DMS53 treated with DMSO at 0.1 percent for 48 hours (cell line): ENCODE results near the gene OTOGL.

ENCODE experiments used
- DNase-seq: peaks from one replicate; lab custom pipeline; 2025; ENCODE audit not compliant: unreplicated experiment; lab: John Stamatoyannopoulos, UW

Gene OTOGL

GRCh38 chr12:80325167-80325959 is 226.0 kb downstream of the OTOGL start:
- no peak for DNase-seq

DNA sequence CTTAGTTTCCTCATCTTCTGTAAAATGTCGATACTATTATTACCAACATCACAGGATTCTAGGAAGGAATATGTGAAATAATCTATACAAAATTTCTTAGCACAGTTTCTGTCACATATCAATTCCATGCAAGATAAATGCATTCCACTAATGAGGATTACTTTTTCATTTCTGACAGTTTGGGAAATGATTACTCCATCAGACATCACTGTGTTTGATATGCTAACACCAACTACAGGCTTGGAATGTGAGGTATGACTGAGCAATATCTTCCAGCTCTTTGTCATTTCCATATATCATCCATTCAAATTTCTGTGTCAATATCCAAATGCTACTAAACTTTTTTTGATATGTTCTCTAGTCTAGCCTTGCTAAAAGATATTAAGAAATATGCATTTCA is 233.5 kb downstream of the OTOGL start:
- no peak for DNase-seq

DNA sequence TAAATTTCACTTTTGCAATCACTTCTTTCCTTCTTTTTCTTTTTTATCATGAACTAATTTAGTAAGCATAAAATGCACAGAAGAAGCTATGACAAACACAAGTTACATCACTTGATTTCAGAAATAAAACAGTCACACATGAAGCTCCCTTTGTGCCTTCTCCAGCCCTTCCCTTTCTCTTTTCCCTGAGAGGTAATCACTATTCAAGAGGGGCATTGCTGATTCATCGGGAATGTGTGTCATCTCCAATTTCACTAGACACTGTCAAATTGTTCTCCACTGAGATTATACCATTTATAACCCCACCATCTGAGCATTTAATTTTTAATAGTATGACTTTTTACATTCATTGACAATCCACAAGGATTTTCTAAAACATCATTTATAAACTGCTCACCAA is 253.1 kb downstream of the OTOGL start:
- DNase-seq = no peak

GRCh38 chr12:80353254-80353653 is 253.9 kb downstream of the OTOGL start:
- no peak for DNase-seq

GRCh38 chr12:80356097-80356496 is 256.8 kb downstream of the OTOGL start:
- DNase-seq = no peak

GRCh38 chr12:80359703-80360102 is 260.4 kb downstream of the OTOGL start:
- DNase-seq = no peak

DNA sequence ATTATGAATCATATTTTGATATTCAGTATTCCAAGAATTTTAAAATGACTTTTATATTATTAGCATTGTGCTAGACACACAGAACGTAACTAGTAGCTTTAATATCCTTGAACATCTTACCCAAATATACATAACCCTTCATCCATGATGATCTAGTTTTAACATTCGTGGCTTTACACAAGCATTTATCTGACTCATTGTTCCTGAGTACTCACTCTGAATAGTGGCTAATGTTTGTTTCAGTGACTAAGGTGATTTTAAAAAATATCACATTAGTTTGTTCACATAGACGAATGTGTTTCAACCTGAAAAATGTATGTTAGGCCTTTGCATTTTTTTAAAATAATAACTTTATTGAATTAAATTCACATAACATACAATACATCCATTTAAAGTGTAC is 264.7 kb downstream of the OTOGL start:
- peak; percentile 59 for DNase-seq

GRCh38 chr12:80373666-80374065 is 274.3 kb downstream of the OTOGL start:
- DNase-seq = peak; percentile 77

- peak; percentile 10 for DNase-seq
These were observed 275.3 kb downstream of the OTOGL start for GRCh38 chr12:80374615-80375014.

DNA sequence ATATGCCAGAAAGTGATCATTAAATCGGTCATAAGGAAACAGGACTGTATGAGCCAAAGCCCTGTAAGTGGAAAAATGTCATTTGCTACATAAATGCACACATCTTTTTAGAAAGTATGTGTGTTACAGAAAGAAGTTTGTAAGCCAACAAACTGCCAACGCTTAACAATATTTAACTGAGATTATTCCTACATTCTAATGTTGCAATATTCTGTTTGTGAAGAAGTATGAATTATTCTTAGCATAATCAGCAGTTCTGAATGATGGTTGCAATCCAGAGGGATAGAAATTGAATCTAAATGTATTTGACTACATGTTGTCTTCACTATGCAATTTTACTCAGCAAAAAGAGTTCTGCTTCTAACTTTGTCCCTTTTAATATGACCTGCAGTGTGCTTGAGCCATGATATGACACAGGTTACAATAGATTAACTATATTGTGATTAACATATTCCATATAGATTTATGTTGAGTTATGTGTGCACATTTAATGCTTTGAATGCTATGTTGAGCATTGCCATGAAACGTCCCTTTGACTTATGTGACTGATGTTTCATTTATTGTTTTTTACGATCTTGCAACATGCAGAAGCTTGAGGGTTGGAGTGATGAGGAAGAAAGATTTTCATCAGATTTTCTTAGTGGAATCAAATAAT is 277.9 kb downstream of the OTOGL start:
- DNase-seq = no peak

DNA sequence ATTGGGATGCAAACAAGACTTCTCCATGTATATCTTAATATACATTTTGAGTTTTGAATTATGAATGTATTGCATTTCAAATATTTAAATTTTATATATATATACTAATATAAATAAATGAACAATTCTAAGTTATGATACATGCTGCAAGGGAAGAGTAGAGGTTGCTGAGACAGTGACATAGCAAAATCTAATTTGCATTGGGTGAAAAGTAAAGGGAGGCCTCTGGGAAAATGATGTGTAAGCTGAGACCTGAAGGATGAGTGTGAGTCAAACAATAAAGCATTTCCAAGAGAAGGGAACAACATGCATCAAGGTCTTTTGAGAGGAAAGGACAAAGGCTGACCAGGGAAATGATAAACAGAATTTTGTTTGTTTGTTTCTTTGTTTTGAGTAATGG is 281.8 kb downstream of the OTOGL start:
- no peak for DNase-seq

GRCh38 chr12:80382254-80382653 is 282.9 kb downstream of the OTOGL start:
- no peak for DNase-seq

DNA sequence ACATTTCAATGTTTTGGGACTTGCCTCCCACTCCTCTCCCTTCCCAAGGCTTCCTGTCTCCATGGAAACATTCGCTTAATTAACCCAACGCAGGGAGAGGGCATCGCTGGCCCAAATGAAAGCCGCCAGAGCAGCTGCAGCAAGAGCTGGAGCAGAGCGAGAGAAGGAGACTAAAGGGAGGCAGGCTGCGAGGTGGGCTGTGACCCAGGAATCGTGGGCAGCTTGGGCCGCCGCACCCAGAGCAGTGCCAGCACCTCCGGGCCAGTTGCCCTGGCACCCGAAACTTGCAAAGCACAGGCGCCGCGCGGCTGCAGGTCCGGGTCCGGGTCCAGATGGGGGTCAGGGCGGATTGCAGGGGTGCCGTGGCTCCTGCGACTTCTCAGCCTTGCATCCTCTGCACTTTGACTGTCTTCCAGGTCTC is 301.2 kb downstream of the OTOGL start:
- no peak for DNase-seq

DNA sequence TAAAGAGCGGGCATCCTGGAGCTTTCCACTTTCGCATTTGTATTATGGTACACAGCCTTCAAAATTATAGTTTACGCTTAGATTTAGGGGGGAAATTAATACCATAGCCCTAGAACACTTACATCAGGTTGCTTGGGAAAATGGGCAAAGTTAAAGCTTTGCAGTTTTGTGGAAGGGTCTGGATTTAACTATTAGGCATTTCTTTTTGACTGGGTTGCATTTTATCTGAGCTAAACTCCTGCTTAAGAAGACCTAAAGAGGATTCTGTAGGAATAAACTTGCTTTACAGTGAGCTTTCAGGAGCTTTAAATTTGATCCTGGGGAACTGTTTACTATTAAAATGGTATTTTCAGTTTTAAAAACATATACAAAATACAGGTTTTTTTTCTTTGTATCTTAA is 301.9 kb downstream of the OTOGL start:
- no peak for DNase-seq

- no peak for DNase-seq
These were observed 305.3 kb downstream of the OTOGL start for GRCh38 chr12:80404629-80405028.

DNA sequence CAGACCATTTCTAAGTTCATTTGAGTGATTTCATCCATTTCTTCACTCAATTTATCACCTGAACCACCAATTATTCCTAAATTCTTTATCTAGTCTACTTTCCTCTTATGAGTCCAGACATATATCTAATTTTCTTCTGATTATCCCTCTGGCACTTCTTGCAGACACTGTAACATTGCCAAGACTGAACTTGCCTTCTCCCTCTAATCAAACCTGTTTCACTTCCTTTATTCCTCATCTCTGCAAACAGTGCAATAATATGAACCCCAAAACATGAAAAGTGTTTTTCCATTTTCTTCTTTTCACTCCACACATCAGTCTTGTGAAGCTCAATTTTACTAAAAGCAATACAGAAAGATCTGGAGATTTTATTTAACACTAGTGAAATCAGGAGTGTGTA is 306.9 kb downstream of the OTOGL start:
- DNase-seq = no peak

DNA sequence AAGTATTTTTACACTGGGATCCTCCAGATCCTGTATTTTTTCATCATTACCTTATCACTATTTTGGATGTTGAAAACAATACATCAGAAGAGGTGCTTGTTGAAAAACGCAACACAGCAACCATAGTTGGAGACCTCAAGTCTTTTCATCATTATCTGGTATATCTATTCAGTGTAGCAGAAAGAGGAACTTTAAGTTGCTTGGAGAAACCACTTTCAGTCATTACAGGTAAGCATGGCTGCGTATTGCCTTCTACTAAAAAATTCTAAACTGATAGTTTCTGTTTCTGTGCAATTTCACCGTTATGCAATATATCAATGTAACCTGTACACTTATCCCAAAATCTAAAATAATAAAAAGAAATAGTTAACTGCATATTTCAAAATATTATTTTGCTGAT is 312.4 kb downstream of the OTOGL start:
- no peak for DNase-seq

DNA sequence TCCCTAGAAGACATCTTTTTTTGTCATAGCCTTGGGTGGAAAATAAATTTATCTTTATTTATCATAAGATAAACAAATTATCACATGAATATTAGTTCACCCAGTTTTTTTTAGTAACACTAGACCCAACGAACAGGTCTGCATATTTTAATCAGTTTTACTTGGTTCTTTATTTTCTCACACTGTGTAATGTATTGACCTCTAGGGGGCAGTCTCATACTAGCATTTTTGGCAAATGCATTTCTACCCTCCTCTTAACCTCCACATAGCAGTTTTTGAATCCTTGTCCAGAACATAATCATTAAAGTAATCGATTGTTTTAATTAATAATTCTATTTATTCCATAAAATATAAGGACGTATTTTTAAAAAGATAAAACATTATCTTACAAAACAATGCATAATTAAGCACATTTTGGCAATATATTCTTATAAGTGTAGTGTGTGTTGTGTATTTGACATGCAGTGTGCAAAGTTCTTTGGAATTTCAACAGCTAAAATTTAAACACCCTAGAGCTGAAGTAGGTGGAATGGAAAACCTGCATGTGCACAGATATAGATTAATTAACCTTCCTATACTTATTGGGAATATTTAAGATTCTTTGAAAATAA is 313.1 kb downstream of the OTOGL start:
- DNase-seq = peak; percentile 86

DNA sequence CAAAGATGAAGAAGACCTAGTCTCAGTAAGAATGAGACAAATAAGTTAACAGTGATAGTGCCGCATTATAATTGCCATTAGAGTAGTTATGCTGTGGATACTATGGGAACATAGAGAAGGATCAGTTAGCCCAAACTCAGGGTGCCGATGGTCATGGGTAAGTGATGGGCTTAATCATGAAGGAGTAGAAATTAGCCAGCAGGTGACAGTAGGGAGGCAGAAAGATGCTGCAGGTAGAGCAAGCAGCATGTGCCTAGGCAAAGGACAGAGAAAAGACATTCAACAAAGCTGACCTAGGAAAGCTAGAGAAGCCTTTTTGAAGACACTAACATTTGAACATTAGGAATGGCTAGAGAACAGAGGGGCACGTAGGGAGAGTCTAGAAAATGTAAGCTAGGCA is 314.1 kb downstream of the OTOGL start:
- DNase-seq = no peak

GRCh38 chr12:80415466-80415865 is 316.1 kb downstream of the OTOGL start:
- DNase-seq = no peak

GRCh38 chr12:80419644-80420043 is 320.3 kb downstream of the OTOGL start:
- DNase-seq = peak; percentile 6

- DNase-seq = no peak
These were observed 320.7 kb downstream of the OTOGL start for GRCh38 chr12:80420075-80420474.
